Psoas muscle (tissue), 8 donors: Measurements from ENCODE around the gene R3HDM2. TPM values are rescaled to one million over a fixed set of nuclear protein-coding genes. Genes with fewer than 3 reads are reported as not detected.

Source experiments
- ATAC-seq, 4 donors: fragments of 200-7000 bp; cut with Tn5 transposase; one replicate each; pipeline ENCODE4 v1.9.1; 2020; ENCODE audit warnings: moderate library complexity in 3 of 4, mild to moderate bottlenecking in 2 of 4
- DNase-seq, 2 donors: peaks; one replicate each; pipeline ENCODE4 v3.0.0-alpha.2; 2020
- H3K27ac ChIP-seq: fragments of 200-600 bp; one replicate; pipeline ENCODE4 v1.8.0; 2022
- H3K27me3 ChIP-seq, 3 donors: fragments of 200-600 bp in 1 of 3; one replicate each; pipeline versions ENCODE4 v1.6.1 to v1.8.0; 2013 to 2022; ENCODE audit warnings: low read length in 2 of 3, mild to moderate bottlenecking in 2 of 3, moderate library complexity in 1 of 3; ENCODE audit not compliant: insufficient read depth in 3 of 3
- H3K36me3 ChIP-seq, 2 donors: fragments of 200-600 bp in 1 of 2; one replicate each; pipeline versions ENCODE4 v1.6.1 to v1.8.0; 2013 to 2022; ENCODE audit warnings: low read depth in 1 of 2, mild to moderate bottlenecking in 1 of 2, moderate library complexity in 1 of 2; ENCODE audit not compliant: insufficient read depth in 1 of 2
- H3K4me1 ChIP-seq: fragments of 200-600 bp; one replicate; pipeline ENCODE4 v1.8.0; 2022
- H3K4me3 ChIP-seq: fragments of 200-600 bp; one replicate; pipeline ENCODE4 v1.8.0; 2022; ENCODE audit warnings: mild to moderate bottlenecking
- H3K9me3 ChIP-seq: fragments of 200-600 bp; one replicate; pipeline ENCODE4 v1.8.0; 2022
- WGBS, 3 donors: extraction: QIAGEN DNeasy Blood & Tissue Kit; methylation state at CpG; one replicate each; pipeline versions ENCODE4 v1.1.6 to v1.1.7; 2013; 5-methylcytosine and 5-hydroxymethylcytosine counted together
- intact Hi-C, 2 donors: fragments of 100-400 bp; cut with DNase I; formaldehyde crosslinking; loops; one replicate each; pipeline versions ENCODE4 v1.11.0 to v1.14.2; 2022
- polyA plus RNA-seq, 3 donors: library from polyadenylated mRNA; stranded (reverse); fragments of 200-250 nt; gene quantifications; one replicate each; pipeline ENCODE4 v1.2.3, GENCODE V29; 2013
- total RNA-seq, 4 donors: library from RNA; stranded (reverse); fragmentation: NEBNext Ultra II Directional in 2 of 4; extraction: Animal tissue kit (Norgen Biotek cat#: 25700) in 2 of 4; gene quantifications; one replicate each; pipeline versions ENCODE4 v1.2.1 to v1.2.4, GENCODE V29; 2021 to 2023
- TF ChIP-seq, protein P1 (sequence below): fragments of 200-600 bp; IDR thresholded peaks from one replicate; pipeline ENCODE4 v1.8.0; 2022; ENCODE audit warnings: antibody characterized with exemption
- donor health status: healthy with polysubstance abuse.
- donor health status: DM: no; HTN: no; CAD: no; lungs with moderate emphysema.
- donor health status: Bipolar disorder and iron deficiency.
- donor health status: healthy.
- donor health status: DM: yes; HTN: yes; CAD: no.
- donor health status: DM: no; HTN: no; CAD: no.
- donor health status: DM: no; HTN: no; CAD: no.
- donor health status: DM: yes; HTN: yes; CAD: no.

The R3HDM2 gene
- total and polyA plus RNA-seq, 7 donors = 12.1 to 64.9 (median 41.4) TPM

DNA sequence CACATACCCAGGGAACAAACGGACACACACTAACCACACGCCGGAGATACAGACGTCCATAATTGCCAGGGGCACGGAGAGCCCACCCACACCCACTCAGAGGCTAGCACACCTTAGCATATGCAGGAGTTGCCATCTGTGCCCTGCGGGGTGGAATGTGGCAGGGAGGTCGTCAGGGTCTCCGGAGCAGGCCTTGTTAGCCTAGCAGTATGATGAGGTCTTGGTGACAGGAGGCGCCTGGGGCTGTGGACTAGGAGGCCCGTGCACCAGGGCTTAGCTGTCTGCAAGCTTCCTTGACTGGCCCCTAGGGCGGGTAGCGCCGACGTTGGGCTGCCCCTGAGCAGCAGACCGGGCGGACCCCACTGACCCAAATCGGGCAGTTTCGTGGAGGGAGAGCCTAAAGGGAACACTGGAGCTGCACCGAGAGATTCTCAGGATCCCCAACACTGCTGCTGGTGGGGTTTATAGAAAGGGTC lies 189.9 kb downstream of the R3HDM2 start:
- Histone ChIP-seq H3K9me3 (no peaks in the 10 kb centered on the region), H3K4me3 (peak overlapping the region; percentile 65), H3K36me3 (peaks cover 0 to 26% of the 10 kb centered on the region in 2 donors), H3K27ac (peak overlapping the region; percentile 61), H3K27me3 (peaks cover 0 to 20% (median 0%) of the 10 kb centered on the region in 3 donors), H3K4me1 (peaks cover 57% of the 10 kb centered on the region)
- intact Hi-C loops = no loop called here
- WGBS, 3 donors = 19 to 31% (median 22%) methylated on average over 19 of the region's 19 CpGs
- TF ChIP-seq, protein P1, sequence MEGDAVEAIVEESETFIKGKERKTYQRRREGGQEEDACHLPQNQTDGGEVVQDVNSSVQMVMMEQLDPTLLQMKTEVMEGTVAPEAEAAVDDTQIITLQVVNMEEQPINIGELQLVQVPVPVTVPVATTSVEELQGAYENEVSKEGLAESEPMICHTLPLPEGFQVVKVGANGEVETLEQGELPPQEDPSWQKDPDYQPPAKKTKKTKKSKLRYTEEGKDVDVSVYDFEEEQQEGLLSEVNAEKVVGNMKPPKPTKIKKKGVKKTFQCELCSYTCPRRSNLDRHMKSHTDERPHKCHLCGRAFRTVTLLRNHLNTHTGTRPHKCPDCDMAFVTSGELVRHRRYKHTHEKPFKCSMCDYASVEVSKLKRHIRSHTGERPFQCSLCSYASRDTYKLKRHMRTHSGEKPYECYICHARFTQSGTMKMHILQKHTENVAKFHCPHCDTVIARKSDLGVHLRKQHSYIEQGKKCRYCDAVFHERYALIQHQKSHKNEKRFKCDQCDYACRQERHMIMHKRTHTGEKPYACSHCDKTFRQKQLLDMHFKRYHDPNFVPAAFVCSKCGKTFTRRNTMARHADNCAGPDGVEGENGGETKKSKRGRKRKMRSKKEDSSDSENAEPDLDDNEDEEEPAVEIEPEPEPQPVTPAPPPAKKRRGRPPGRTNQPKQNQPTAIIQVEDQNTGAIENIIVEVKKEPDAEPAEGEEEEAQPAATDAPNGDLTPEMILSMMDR = peak; percentile 4
- ATAC-seq (peak; percentile 17 to 31 (median 24)), DNase-seq (peak; percentile 33 to 71)

DNA sequence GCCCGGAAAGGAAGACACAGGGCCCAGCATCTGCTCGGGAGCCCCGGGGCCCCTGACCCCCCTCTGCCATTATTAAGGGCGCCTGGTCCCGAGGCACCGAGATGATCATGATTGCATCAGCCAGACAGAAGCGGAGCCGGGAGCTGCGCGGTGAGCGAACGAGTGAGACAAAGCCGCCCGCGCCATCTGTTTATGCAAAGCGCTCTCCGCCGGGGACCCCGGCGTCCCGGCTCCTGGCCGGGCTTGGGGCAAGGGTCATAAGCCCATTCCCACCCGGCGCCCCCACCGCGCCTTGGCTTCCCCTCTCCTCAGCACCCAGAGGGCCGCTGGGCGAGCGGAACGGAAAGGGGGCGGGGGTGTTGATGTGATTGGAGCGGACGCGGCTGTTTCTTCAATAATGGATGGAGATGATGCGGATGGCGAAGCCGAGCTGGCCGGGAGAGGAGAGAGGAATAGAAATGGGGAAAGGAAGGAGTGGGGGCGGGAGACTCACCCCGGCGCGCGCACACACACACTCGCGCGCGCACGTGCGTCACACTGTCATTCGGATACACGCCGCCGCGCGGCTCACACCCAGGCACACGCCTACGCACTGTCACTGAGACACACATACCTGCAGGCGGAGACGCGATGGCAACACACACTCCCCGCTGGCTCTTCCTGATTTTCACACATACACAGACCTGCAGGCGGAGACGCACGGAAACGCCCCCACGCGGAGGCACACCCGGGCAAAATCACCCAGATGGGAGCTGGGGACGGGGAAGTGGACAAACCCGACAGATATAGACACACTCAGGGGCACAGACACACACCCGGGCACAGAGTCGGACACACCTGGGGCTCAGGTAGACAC lies 190.5 kb downstream of the R3HDM2 start:
- TF ChIP-seq, protein P1 = no peak
- H3K27me3 ChIP-seq = peaks cover 0 to 23% (median 0%) of the 10 kb centered on the region in 3 donors
- peaks cover 0 to 20% of the 10 kb centered on the region in 2 donors for H3K36me3 ChIP-seq
- intact Hi-C loops = no loop called here
- DNase-seq (peak; percentile 64 to 79), ATAC-seq (peak; percentile 5 to 29 (median 16))
- peaks cover 57% of the 10 kb centered on the region for H3K4me1 ChIP-seq
- WGBS, 3 donors = 1 to 2% (median 1%) methylated on average over 65 to 72 of the region's 72 CpGs
- H3K4me3 ChIP-seq = peak overlapping the region; percentile 65
- peak overlapping the region; percentile 61 for H3K27ac ChIP-seq
- H3K9me3 ChIP-seq = no peaks in the 10 kb centered on the region

DNA sequence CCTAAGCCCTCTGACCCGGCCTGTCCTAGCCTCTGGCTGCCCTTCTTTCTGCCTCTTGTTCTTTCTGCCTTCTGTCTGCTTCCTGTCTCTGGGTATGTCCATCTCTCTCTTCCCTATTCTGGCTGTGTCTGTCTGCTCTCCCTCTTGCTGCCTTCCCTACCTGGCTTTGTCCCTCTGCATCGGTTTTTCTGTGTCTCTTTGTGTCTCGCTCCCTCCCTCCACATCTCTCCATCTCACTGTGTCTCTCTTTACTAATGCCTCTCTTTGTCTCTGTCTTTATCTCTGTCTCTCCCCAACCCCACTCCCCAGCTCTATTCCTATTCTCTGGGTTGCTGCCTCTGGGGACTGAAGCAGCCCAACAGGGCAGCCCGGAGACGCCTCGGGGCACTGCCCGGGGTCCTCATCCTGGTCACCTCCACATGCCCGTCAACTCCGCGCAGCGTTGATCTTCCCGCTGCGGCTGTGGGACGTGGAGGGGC lies 191.2 kb downstream of the R3HDM2 start:
- peaks cover 0 to 23% (median 0%) of the 10 kb centered on the region in 3 donors for H3K27me3 ChIP-seq

DNA sequence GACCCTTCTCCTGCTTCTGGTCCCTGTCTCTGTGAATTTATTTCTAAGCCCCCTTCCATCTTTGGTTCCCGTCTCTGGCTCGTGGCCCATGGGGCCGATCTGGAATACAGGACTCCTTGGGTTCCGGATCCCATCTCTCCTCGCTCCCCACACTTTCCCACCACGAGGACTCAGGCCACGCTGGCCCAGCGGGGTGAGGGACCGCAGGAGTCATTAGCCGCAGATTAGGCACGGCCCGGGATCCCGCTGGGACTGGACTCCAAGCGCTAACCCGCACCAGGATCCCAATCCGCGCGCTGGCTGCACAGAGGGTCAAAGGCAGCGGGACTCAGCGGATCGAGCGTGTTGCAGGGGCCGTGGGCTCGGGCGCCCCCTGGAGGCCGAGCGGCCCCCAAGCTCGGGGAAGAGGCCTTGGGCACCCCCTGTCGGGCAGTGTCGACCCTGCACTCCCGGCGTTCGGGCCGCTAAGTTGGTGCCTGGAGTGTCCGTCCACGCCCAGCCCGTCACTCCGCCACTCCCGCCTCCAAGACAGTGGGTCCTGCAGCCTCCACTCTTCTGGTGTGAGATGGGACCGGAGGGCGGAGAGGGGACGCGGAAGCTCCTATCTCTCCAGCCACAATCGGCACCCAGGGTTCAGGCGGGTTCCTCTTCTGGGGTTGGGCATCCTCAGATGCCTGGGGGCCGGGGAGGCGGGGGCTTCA lies 191.8 kb downstream of the R3HDM2 start:
- Histone ChIP-seq H3K27ac (peak overlapping the region; percentile 61), H3K36me3 (peaks cover 0 to 20% of the 10 kb centered on the region in 2 donors), H3K4me1 (peaks cover 48% of the 10 kb centered on the region), H3K4me3 (peak overlapping the region; percentile 65), H3K9me3 (no peaks in the 10 kb centered on the region), H3K27me3 (peaks cover 0 to 23% (median 0%) of the 10 kb centered on the region in 3 donors)
- ATAC-seq (peak; percentile 67 to 73 (median 72)), DNase-seq (peak; percentile 91 to 95)
- WGBS, 3 donors = 2 to 3% (median 2%) methylated on average over 37 to 47 of the region's 47 CpGs
- TF ChIP-seq, protein P1 = peak; percentile 100
- intact Hi-C loops = loop anchor here in 1 of 2 donors (1.0 kb wide), 1 partner anchor 25 kb away; no protein-coding TSS in a partner anchor

More for the DNA sequence above, 191.2 kb downstream of the R3HDM2 start:
- WGBS, 3 donors = 2 to 5% (median 4%) methylated on average over 14 of the region's 14 CpGs
- Histone ChIP-seq H3K36me3 (peaks cover 0 to 20% of the 10 kb centered on the region in 2 donors), H3K4me1 (peaks cover 53% of the 10 kb centered on the region), H3K27ac (peak overlapping the region; percentile 61), H3K4me3 (peak overlapping the region; percentile 65), H3K9me3 (no peaks in the 10 kb centered on the region)
- TF ChIP-seq, protein P1 = no peak
- DNase-seq = no peak
- no peak for ATAC-seq
- intact Hi-C loops = loop anchor here in 1 of 2 donors (1.0 kb wide), 1 partner anchor 25 kb away; no protein-coding TSS in a partner anchor
